Breast epithelium (tissue), 3 donors: ENCODE data around the gene METRNL.

Source experiments
- POLR2AphosphoS5 ChIP-seq, 3 donors: sonication (generic); formaldehyde crosslinking; IDR thresholded peaks; one replicate each; pipeline ENCODE4 v1.6.1; 2017; ENCODE audit warnings: antibody characterized with exemption in 3 of 3
- TF ChIP-seq, protein P1 (sequence below), 3 donors: fragments of 450-650 bp; IDR thresholded peaks; one replicate each; pipeline ENCODE4 v1.5.1; 2016 to 2017; ENCODE audit warnings: antibody characterized with exemption in 3 of 3, mild to moderate bottlenecking in 3 of 3, moderate library complexity in 3 of 3

DNA sequence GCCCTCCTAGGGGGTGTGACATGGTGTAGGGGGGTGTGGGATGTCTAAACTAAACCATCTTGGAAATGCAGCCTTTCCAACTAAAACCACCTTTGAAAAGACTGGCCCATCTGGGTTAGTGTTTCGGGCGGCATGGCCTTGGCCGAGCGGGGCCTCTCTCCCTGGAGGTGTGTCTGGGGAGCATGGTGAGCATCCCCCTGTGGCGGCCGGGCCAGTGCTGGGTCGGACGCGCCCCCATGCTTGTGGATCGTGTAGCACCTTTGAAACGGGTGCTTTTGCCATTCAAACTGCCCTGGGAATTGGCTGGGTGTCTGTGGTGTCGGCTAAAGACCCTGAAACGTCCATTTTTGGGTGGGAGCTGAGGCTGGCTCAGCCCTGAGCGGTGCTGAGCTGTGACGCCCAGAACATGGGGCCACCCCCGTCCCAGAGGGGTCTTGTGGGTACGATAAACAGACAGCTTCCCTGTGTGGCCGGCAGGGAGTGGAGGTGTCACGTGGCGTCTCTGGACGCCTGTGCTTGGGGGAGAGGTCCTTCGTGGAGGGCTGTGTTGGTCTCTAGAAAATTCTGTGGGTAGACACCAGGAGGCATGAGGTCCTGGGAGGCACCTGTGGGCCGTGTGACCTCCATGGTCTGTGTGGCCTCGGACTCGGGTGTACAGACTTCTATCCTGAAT, 6.3 kb downstream of the METRNL start:
- TF ChIP-seq POLR2AphosphoS5 (IDR thresholded peaks at IDR 0.05) = no peak
- TF ChIP-seq, protein P1, sequence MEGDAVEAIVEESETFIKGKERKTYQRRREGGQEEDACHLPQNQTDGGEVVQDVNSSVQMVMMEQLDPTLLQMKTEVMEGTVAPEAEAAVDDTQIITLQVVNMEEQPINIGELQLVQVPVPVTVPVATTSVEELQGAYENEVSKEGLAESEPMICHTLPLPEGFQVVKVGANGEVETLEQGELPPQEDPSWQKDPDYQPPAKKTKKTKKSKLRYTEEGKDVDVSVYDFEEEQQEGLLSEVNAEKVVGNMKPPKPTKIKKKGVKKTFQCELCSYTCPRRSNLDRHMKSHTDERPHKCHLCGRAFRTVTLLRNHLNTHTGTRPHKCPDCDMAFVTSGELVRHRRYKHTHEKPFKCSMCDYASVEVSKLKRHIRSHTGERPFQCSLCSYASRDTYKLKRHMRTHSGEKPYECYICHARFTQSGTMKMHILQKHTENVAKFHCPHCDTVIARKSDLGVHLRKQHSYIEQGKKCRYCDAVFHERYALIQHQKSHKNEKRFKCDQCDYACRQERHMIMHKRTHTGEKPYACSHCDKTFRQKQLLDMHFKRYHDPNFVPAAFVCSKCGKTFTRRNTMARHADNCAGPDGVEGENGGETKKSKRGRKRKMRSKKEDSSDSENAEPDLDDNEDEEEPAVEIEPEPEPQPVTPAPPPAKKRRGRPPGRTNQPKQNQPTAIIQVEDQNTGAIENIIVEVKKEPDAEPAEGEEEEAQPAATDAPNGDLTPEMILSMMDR (IDR thresholded peaks at IDR 0.05) = no peak
